ENCODE data around the gene GOLGA8B. TPM values are rescaled to one million over a fixed set of nuclear protein-coding genes. Genes with fewer than 3 reads are reported as not detected.
"Not testable (repeated sequence)": the region's sequence is repeated elsewhere in the genome, so short reads cannot be mapped to it uniquely, and the experiment has no call there.

Gene GOLGA8B
- total and polyA plus RNA-seq, 12 donors: 11.4 to 250 (median 61.1) TPM

GRCh38 chr15:34582461-34583371 is 735 bp downstream of the GOLGA8B start:
- Histone ChIP-seq H3K36me3 (replicated peaks in 1 of 2) (no peaks in the 10 kb centered on the region), H3K4me3 (peak overlapping the region; percentile 48 to 97 (median 74)), H3K27ac (peak overlapping the region in 2 of 5 donors; percentile 55 to 63), H3K27me3 (no peaks in the 10 kb centered on the region), H3K4me1 (replicated peaks in 1 of 2) (peaks cover 13 to 15% of the 10 kb centered on the region in 2 donors), H3K9me3 (replicated peaks in 1 of 3) (no peaks in the 10 kb centered on the region)
- peak in 5 of 7 donors; percentile 25 to 43 (median 33) for DNase-seq
- TF ChIP-seq CTCF (IDR thresholded peaks at IDR 0.05): no peak
- no peak for TF ChIP-seq POLR2A (IDR thresholded peaks at IDR 0.05)
- intact Hi-C loops (cut with DNase I): loop anchor here in 1 of 2 donors (10.0 kb wide), 2 partner anchors 78 to 238 kb away; partner anchors contain the start of genes NOP10 and NUTM1
- WGBS, 4 donors: 3 to 12% (median 6%) methylated on average over 22 to 69 of the region's 70 CpGs

GRCh38 chr15:34581687-34582460 is 1.6 kb downstream of the GOLGA8B start:
- not testable (repeated sequence) for H3K9me3 ChIP-seq (replicated peaks in 1 of 3); DNase-seq; H3K27me3 ChIP-seq; H3K36me3 ChIP-seq (replicated peaks in 1 of 2); H3K27ac ChIP-seq
- WGBS, 4 donors: 72 to 85% (median 74%) methylated on average over 5 to 14 of the region's 15 CpGs
- peak overlapping the region in 3 of 4 donors; percentile 21 to 97 (median 48) for H3K4me3 ChIP-seq
- intact Hi-C loops (cut with DNase I): loop anchor here in 1 of 2 donors (10.0 kb wide), 2 partner anchors 77 to 237 kb away; partner anchors contain the start of genes NOP10 and NUTM1
- H3K4me1 ChIP-seq (replicated peaks in 1 of 2): peaks cover 13 to 15% of the 10 kb centered on the region in 2 donors

GRCh38 chr15:34581043-34581365 is 2.4 kb downstream of the GOLGA8B start:
- no peak overlapping the region for H3K4me3 ChIP-seq
- H3K4me1 ChIP-seq (replicated peaks in 1 of 2): peaks cover 13 to 15% of the 10 kb centered on the region in 2 donors
- 86 to 98% (median 93%) methylated on average over 2 to 9 of the region's 9 CpGs for WGBS, 4 donors
- H3K27me3 ChIP-seq: no peaks in the 10 kb centered on the region
- H3K27ac ChIP-seq: no peak overlapping the region
- H3K9me3 ChIP-seq (replicated peaks in 1 of 3): no peaks in the 10 kb centered on the region
- no peak for DNase-seq
- intact Hi-C loops (cut with DNase I): loop anchor here in 1 of 2 donors (10.0 kb wide), 2 partner anchors 76 to 236 kb away; partner anchors contain the start of genes NOP10 and NUTM1
- H3K36me3 ChIP-seq (replicated peaks in 1 of 2): no peaks in the 10 kb centered on the region
- TF ChIP-seq POLR2A (IDR thresholded peaks at IDR 0.05): no peak
- TF ChIP-seq CTCF (IDR thresholded peaks at IDR 0.05): no peak

- H3K4me3 ChIP-seq; H3K36me3 ChIP-seq (replicated peaks in 1 of 2); H3K9me3 ChIP-seq (replicated peaks in 1 of 3); H3K27me3 ChIP-seq: not testable (repeated sequence)
- H3K27ac ChIP-seq: peak overlapping the region in 1 of 5 donors; percentile 29
- DNase-seq: peak in 5 of 7 donors; percentile 55 to 71 (median 68)
- intact Hi-C loops (cut with DNase I): loop anchor here in 1 of 2 donors (10.0 kb wide), 2 partner anchors 76 to 236 kb away; partner anchors contain the start of genes NOP10 and NUTM1
- peaks cover 13 to 15% of the 10 kb centered on the region in 2 donors for H3K4me1 ChIP-seq (replicated peaks in 1 of 2)
- WGBS, 4 donors: 63 to 87% (median 73%) methylated on average over 5 to 15 of the region's 15 CpGs
Measured at GRCh38 chr15:34580251-34581042, 3.0 kb downstream of the GOLGA8B start.

Measured in adrenal gland (tissue), 12 donors.